Measurements from ENCODE around the gene MVK. TPM values are rescaled to one million over a fixed set of nuclear protein-coding genes. Genes with fewer than 3 reads are reported as not detected.

Gene MVK
- total RNA-seq, 2 donors from 2014 or later, result 11.5 to 16.0 TPM

- ATAC-seq (replicated peaks in 1 of 2), result no peak
- Mint-ChIP-seq H3K36me3 (ENCODE audit: insufficient read depth in 2 of 2) (no peaks in the 10 kb centered on the region), H3K27me3 (ENCODE audit: low read depth) (peaks cover 25% of the 10 kb centered on the region), H3K9me3 (no peaks in the 10 kb centered on the region), H3K27ac (no peak overlapping the region), H3K4me1 (ENCODE audit: low read depth) (no peaks in the 10 kb centered on the region), H3K4me3 (no peak overlapping the region)
- DNase-seq, result no peak
Observed at GRCh38 chr12:109613649-109614455, 40.3 kb downstream of the MVK start.

GRCh38 chr12:109615556-109616229 is 42.1 kb downstream of the MVK start:
- no peaks in the 10 kb centered on the region for H3K9me3 Mint-ChIP-seq
- H3K27ac Mint-ChIP-seq, result no peak overlapping the region
- no peak overlapping the region for H3K4me3 Mint-ChIP-seq
- no peak for ATAC-seq (replicated peaks in 1 of 2)
- H3K4me1 Mint-ChIP-seq (ENCODE audit: low read depth), result no peaks in the 10 kb centered on the region
- H3K27me3 Mint-ChIP-seq (ENCODE audit: low read depth), result peaks cover 37% of the 10 kb centered on the region
- no peak for DNase-seq
- no peaks in the 10 kb centered on the region for H3K36me3 Mint-ChIP-seq (ENCODE audit: insufficient read depth in 2 of 2)

- Mint-ChIP-seq H3K27me3 (ENCODE audit: low read depth) (peaks cover 52% of the 10 kb centered on the region), H3K4me3 (no peak overlapping the region), H3K27ac (no peak overlapping the region), H3K9me3 (no peaks in the 10 kb centered on the region), H3K36me3 (ENCODE audit: insufficient read depth in 2 of 2) (no peaks in the 10 kb centered on the region), H3K4me1 (ENCODE audit: low read depth) (peaks cover 5% of the 10 kb centered on the region)
- DNase-seq, result no peak
- no peak for ATAC-seq (replicated peaks in 1 of 2)
Observed at GRCh38 chr12:109617491-109617890, 43.9 kb downstream of the MVK start.

- H3K4me1 Mint-ChIP-seq (ENCODE audit: low read depth), result peaks cover 9% of the 10 kb centered on the region
- no peaks in the 10 kb centered on the region for H3K9me3 Mint-ChIP-seq
- H3K4me3 Mint-ChIP-seq, result no peak overlapping the region
- H3K27me3 Mint-ChIP-seq (ENCODE audit: low read depth), result peaks cover 48% of the 10 kb centered on the region
- H3K27ac Mint-ChIP-seq, result no peak overlapping the region
- no peak for ATAC-seq (replicated peaks in 1 of 2)
- no peaks in the 10 kb centered on the region for H3K36me3 Mint-ChIP-seq (ENCODE audit: insufficient read depth in 2 of 2)
- no peak for DNase-seq
Observed at GRCh38 chr12:109618082-109618481, 44.5 kb downstream of the MVK start.

GRCh38 chr12:109619002-109619604 is 45.5 kb downstream of the MVK start:
- no peak overlapping the region for H3K27ac Mint-ChIP-seq
- H3K27me3 Mint-ChIP-seq (ENCODE audit: low read depth), result peaks cover 38% of the 10 kb centered on the region

GRCh38 chr12:109621211-109621694 is 47.7 kb downstream of the MVK start:
- no peak for ATAC-seq (replicated peaks in 1 of 2)
- Mint-ChIP-seq H3K9me3 (no peaks in the 10 kb centered on the region), H3K27me3 (ENCODE audit: low read depth) (peaks cover 28% of the 10 kb centered on the region), H3K36me3 (ENCODE audit: insufficient read depth in 2 of 2) (no peaks in the 10 kb centered on the region), H3K27ac (no peak overlapping the region), H3K4me1 (ENCODE audit: low read depth) (peaks cover 9% of the 10 kb centered on the region), H3K4me3 (no peak overlapping the region)
- DNase-seq, result no peak

More at GRCh38 chr12:109619002-109619604, 45.5 kb downstream of the MVK start:
- peaks cover 9% of the 10 kb centered on the region for H3K4me1 Mint-ChIP-seq (ENCODE audit: low read depth)
- H3K36me3 Mint-ChIP-seq (ENCODE audit: insufficient read depth in 2 of 2), result no peaks in the 10 kb centered on the region
- no peaks in the 10 kb centered on the region for H3K9me3 Mint-ChIP-seq
- ATAC-seq (replicated peaks in 1 of 2) (no peak), DNase-seq (no peak)
- H3K4me3 Mint-ChIP-seq, result no peak overlapping the region

- no peak for ATAC-seq (replicated peaks in 1 of 2)
- Mint-ChIP-seq H3K27ac (no peak overlapping the region), H3K4me1 (ENCODE audit: low read depth) (peaks cover 9% of the 10 kb centered on the region), H3K27me3 (ENCODE audit: low read depth) (peaks cover 32% of the 10 kb centered on the region), H3K9me3 (no peaks in the 10 kb centered on the region), H3K36me3 (ENCODE audit: insufficient read depth in 2 of 2) (no peaks in the 10 kb centered on the region), H3K4me3 (no peak overlapping the region)
- no peak for DNase-seq
Observed at GRCh38 chr12:109621901-109622364, 48.3 kb downstream of the MVK start.

- DNase-seq (no peak), ATAC-seq (replicated peaks in 1 of 2) (no peak)
- H3K36me3 Mint-ChIP-seq (ENCODE audit: insufficient read depth in 2 of 2), result no peaks in the 10 kb centered on the region
- H3K27ac Mint-ChIP-seq, result no peak overlapping the region
- no peak overlapping the region for H3K4me3 Mint-ChIP-seq
- peaks cover 9% of the 10 kb centered on the region for H3K4me1 Mint-ChIP-seq (ENCODE audit: low read depth)
- H3K9me3 Mint-ChIP-seq, result no peaks in the 10 kb centered on the region
- H3K27me3 Mint-ChIP-seq (ENCODE audit: low read depth), result peaks cover 37% of the 10 kb centered on the region
Observed at GRCh38 chr12:109624467-109624866, 50.9 kb downstream of the MVK start.

- Mint-ChIP-seq H3K4me1 (ENCODE audit: low read depth) (peaks cover 9% of the 10 kb centered on the region), H3K9me3 (no peaks in the 10 kb centered on the region), H3K27ac (no peak overlapping the region), H3K36me3 (ENCODE audit: insufficient read depth in 2 of 2) (no peaks in the 10 kb centered on the region), H3K4me3 (no peak overlapping the region), H3K27me3 (ENCODE audit: low read depth) (peaks cover 31% of the 10 kb centered on the region)
- DNase-seq, result no peak
- ATAC-seq (replicated peaks in 1 of 2), result no peak
Observed at GRCh38 chr12:109625131-109625559, 51.6 kb downstream of the MVK start.

- DNase-seq (no peak), ATAC-seq (replicated peaks in 1 of 2) (no peak)
- peaks cover 30% of the 10 kb centered on the region for H3K27me3 Mint-ChIP-seq (ENCODE audit: low read depth)
- no peak overlapping the region for H3K4me3 Mint-ChIP-seq
- no peaks in the 10 kb centered on the region for H3K36me3 Mint-ChIP-seq (ENCODE audit: insufficient read depth in 2 of 2)
- no peak overlapping the region for H3K27ac Mint-ChIP-seq
- H3K4me1 Mint-ChIP-seq (ENCODE audit: low read depth), result peaks cover 9% of the 10 kb centered on the region
- no peaks in the 10 kb centered on the region for H3K9me3 Mint-ChIP-seq
Observed at GRCh38 chr12:109625749-109626377, 52.3 kb downstream of the MVK start.

- DNase-seq (no peak), ATAC-seq (replicated peaks in 1 of 2) (no peak)
- Mint-ChIP-seq H3K9me3 (no peaks in the 10 kb centered on the region), H3K4me1 (ENCODE audit: low read depth) (peaks cover 9% of the 10 kb centered on the region), H3K36me3 (ENCODE audit: insufficient read depth in 2 of 2) (no peaks in the 10 kb centered on the region), H3K4me3 (no peak overlapping the region), H3K27ac (no peak overlapping the region), H3K27me3 (ENCODE audit: low read depth) (peaks cover 23% of the 10 kb centered on the region)
Observed at GRCh38 chr12:109626378-109627115, 53.0 kb downstream of the MVK start.

- no peak overlapping the region for H3K4me3 Mint-ChIP-seq
- ATAC-seq (replicated peaks in 1 of 2) (no peak), DNase-seq (no peak)
- H3K36me3 Mint-ChIP-seq (ENCODE audit: insufficient read depth in 2 of 2), result no peaks in the 10 kb centered on the region
- peaks cover 5% of the 10 kb centered on the region for H3K4me1 Mint-ChIP-seq (ENCODE audit: low read depth)
- H3K27ac Mint-ChIP-seq, result no peak overlapping the region
- H3K9me3 Mint-ChIP-seq, result no peaks in the 10 kb centered on the region
- H3K27me3 Mint-ChIP-seq (ENCODE audit: low read depth), result peaks cover 16% of the 10 kb centered on the region
Observed at GRCh38 chr12:109627633-109628032, 54.0 kb downstream of the MVK start.
